Mesendoderm (in vitro differentiated cells): ENCODE measurements around the gene CASQ1.

Source experiments
- DNase-seq: peaks from one replicate; pipeline ENCODE4 v3.0.0; 2013
- H2AK5ac ChIP-seq: 2 replicates; pipeline ENCODE4 v1.6.1; 2013; ENCODE audit warnings: low read length, inconsistent platforms
- H2BK120ac ChIP-seq: 2 replicates; pipeline ENCODE4 v1.6.1; 2013; ENCODE audit warnings: low read depth, mild to moderate bottlenecking, low read length, moderate library complexity, mixed read lengths
- H2BK15ac ChIP-seq: replicated peaks from 2 replicates; pipeline ENCODE4 v1.6.1; 2013; ENCODE audit warnings: low read depth, mild to moderate bottlenecking, moderate library complexity
- H2BK5ac ChIP-seq: 2 replicates; pipeline ENCODE4 v1.6.1; 2013; ENCODE audit warnings: low read length, inconsistent platforms
- H3K18ac ChIP-seq: 2 replicates; pipeline ENCODE4 v1.6.1; 2013; ENCODE audit warnings: mild to moderate bottlenecking, low read length, mixed read lengths
- H3K23ac ChIP-seq: one replicate; pipeline ENCODE4 v1.6.1; 2013; ENCODE audit warnings: low read length
- H3K27ac ChIP-seq: 2 replicates; pipeline ENCODE4 v1.5.1; 2013; ENCODE audit warnings: low read depth, mild to moderate bottlenecking, inconsistent platforms, low read length, moderate library complexity
- H3K27me3 ChIP-seq: 2 replicates; pipeline ENCODE4 v1.6.1; 2013; ENCODE audit warnings: low read length, control low read depth, mild to moderate bottlenecking, inconsistent platforms; ENCODE audit not compliant: insufficient read depth, poor library complexity
- H3K36me3 ChIP-seq: 2 replicates; pipeline ENCODE4 v1.6.1; 2013; ENCODE audit warnings: low read length, inconsistent platforms; ENCODE audit not compliant: control insufficient read depth, insufficient read depth
- H3K4ac ChIP-seq: one replicate; pipeline ENCODE4 v1.6.1; 2013; ENCODE audit warnings: low read depth, mild to moderate bottlenecking, low read length, moderate library complexity
- H3K4me1 ChIP-seq: 2 replicates; pipeline ENCODE4 v1.6.1; 2013; ENCODE audit warnings: low read depth, low read length, inconsistent platforms; ENCODE audit not compliant: control insufficient read depth
- H3K4me2 ChIP-seq: 2 replicates; pipeline ENCODE4 v1.6.1; 2013; ENCODE audit warnings: low read length
- H3K4me3 ChIP-seq: 2 replicates; pipeline ENCODE4 v1.5.1; 2013; ENCODE audit warnings: mild to moderate bottlenecking, low read length
- H3K56ac ChIP-seq: one replicate; pipeline ENCODE4 v1.6.1; 2013; ENCODE audit warnings: low read length
- H3K79me1 ChIP-seq: 2 replicates; pipeline ENCODE4 v1.6.1; 2013; ENCODE audit warnings: low read length, inconsistent platforms
- H3K79me2 ChIP-seq: 2 replicates; pipeline ENCODE4 v1.6.1; 2013; ENCODE audit warnings: mild to moderate bottlenecking, low read length; ENCODE audit not compliant: control insufficient read depth, insufficient read depth
- H3K9ac ChIP-seq: 2 replicates; pipeline ENCODE4 v1.6.1; 2013; ENCODE audit warnings: low read length, inconsistent platforms
- H4K5ac ChIP-seq: one replicate; pipeline ENCODE4 v1.6.1; 2013; ENCODE audit warnings: low read length
- H4K8ac ChIP-seq: one replicate; pipeline ENCODE4 v1.6.1; 2013; ENCODE audit warnings: low read depth, mild to moderate bottlenecking, control low read depth, low read length, moderate library complexity
- WGBS: extraction: QIAGEN DNeasy Blood & Tissue Kit; methylation state at CpG from one replicate; pipeline ENCODE4 v1.1.7; 2013; ENCODE audit warnings: low lambda C conversion rate, missing lambda C conversion rate; ENCODE audit not compliant: insufficient coverage; ENCODE audit errors: extremely low coverage; 5-methylcytosine and 5-hydroxymethylcytosine counted together

The CASQ1 gene

DNA sequence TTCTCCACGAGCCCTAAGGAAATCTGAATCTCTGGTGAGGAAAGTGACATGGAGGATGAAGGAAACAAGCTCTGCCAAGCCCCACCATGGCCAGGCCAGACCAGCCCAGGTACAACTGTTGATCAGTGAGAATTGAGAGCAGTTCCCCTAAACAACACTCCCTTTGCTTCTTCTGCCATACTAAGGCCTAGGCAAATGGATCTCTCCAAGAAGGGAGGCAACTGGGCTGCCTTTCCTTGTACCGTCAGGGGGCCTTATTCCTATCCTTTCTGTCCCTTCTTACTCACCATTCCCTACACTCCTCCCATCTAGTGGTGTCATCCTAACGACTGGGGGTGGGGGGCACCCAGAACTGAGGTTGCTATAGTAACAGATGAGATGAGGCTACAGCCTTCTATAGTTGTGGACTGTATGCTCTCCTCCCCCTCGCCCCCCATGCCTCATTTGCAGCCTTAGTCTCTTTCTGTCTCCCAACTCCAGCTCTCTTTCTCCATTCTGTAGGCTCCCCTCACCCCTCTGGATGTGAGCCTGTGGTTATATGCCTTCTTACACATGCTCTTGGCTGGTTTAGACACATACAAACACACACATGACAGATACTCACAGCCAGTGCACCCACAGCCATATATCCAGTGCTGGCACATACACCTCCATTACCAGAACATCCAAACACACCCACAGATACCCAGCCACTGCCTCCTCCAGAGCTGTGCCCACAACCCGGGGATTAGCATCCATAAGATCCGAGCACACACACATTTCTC lies 18.4 kb downstream of the CASQ1 start:
- no peak overlapping the region for H2BK5ac ChIP-seq
- H3K23ac ChIP-seq, result no peak overlapping the region
- peaks cover 15% of the 10 kb centered on the region for H3K36me3 ChIP-seq
- no peak overlapping the region for H2BK120ac ChIP-seq
- DNase-seq, result no peak
- H3K27ac ChIP-seq, result no peak overlapping the region
- H3K56ac ChIP-seq, result peak overlapping the region; percentile 8
- no peak overlapping the region for H3K18ac ChIP-seq
- no peak overlapping the region for H3K9ac ChIP-seq
- no peak overlapping the region for H3K4ac ChIP-seq
- H3K4me1 ChIP-seq, result peaks cover 25% of the 10 kb centered on the region
- H4K5ac ChIP-seq, result no peak overlapping the region
- no peak overlapping the region for H2BK15ac ChIP-seq
- H3K4me3 ChIP-seq, result no peak overlapping the region
- H3K79me2 ChIP-seq, result peaks cover 53% of the 10 kb centered on the region
- H2AK5ac ChIP-seq, result no peak overlapping the region
- no CpG with 5 or more reads among the region's 6 CpGs for WGBS
- H3K79me1 ChIP-seq, result peaks cover 35% of the 10 kb centered on the region
- no peak overlapping the region for H3K4me2 ChIP-seq
- H4K8ac ChIP-seq, result no peak overlapping the region
- no peaks in the 10 kb centered on the region for H3K27me3 ChIP-seq

DNA sequence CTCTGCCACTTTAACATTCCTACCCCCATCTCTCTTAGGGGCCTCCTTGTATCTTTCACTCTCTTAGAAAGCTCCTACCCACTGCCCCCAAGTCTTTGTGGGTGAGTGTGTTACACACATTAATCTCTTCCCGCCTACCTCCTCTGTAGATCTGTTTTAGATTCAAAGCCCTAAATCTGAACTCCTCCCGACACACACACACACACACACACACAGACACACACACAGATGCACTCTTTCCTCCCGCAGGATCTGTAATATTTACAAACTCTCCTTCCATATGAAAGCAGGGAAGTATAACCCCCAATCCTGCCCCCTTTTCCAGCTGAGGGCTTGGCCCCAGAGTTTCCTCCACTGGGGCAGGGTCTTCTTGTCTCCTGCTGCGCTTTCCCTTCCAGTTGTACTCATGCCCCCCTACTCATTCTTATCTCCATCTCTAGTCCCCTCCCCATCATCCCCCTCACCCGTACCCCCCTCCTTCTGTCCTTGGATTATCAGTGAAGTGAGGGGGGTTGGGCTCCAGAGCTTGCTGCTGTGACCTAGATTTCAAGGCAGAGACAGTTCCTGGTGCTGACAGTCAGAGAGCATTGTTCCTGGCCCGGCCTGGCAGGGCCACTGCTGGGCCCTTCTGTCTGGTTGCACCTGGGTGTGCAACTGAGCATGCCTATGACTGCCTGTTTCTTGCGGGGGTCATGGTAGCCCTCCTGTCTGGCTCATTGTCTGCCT lies 19.1 kb downstream of the CASQ1 start:
- WGBS, result no CpG with 5 or more reads among the region's 7 CpGs
- H3K27ac ChIP-seq, result no peak overlapping the region
- H3K36me3 ChIP-seq, result peaks cover 19% of the 10 kb centered on the region

DNA sequence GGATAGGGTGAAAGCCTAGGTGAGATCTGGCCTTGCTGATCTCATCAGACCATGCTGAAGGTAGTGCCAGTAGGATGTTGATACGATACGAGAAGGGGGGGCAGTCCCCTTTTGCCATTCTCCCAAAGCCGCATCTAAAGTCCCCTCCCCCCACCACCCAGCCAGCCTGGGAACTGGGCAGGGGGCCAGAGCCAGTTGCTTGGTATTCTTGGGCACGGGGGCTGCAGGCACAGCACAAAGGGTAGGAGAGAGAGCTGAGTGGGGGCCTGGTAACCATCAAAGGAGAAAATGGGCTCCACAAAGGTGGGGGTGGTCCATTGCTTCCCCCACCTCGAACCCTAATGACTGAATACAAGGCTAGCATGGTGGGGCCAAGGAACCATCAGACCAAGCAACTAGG lies 20.2 kb downstream of the CASQ1 start:
- Histone ChIP-seq H3K27me3 (no peaks in the 10 kb centered on the region), H3K23ac (no peak overlapping the region), H3K9ac (no peak overlapping the region), H3K27ac (no peak overlapping the region), H3K4ac (no peak overlapping the region), H2BK15ac (no peak overlapping the region), H3K36me3 (peaks cover 24% of the 10 kb centered on the region), H2AK5ac (no peak overlapping the region), H4K5ac (no peak overlapping the region), H3K56ac (no peak overlapping the region), H2BK120ac (no peak overlapping the region), H3K4me2 (no peak overlapping the region), H2BK5ac (no peak overlapping the region), H3K4me1 (peaks cover 21% of the 10 kb centered on the region), H3K18ac (no peak overlapping the region), H4K8ac (no peak overlapping the region), H3K79me1 (peaks cover 33% of the 10 kb centered on the region), H3K4me3 (no peak overlapping the region), H3K79me2 (peaks cover 50% of the 10 kb centered on the region)
- no CpG with 5 or more reads among the region's 5 CpGs for WGBS
- no peak for DNase-seq

More for the DNA sequence above, 19.1 kb downstream of the CASQ1 start:
- no peak overlapping the region for H2AK5ac ChIP-seq
- peak overlapping the region; percentile 12 for H3K9ac ChIP-seq
- no peak overlapping the region for H3K4ac ChIP-seq
- no peak overlapping the region for H3K4me2 ChIP-seq
- no peak overlapping the region for H4K5ac ChIP-seq
- H3K18ac ChIP-seq, result no peak overlapping the region
- H2BK120ac ChIP-seq, result no peak overlapping the region
- no peak overlapping the region for H2BK5ac ChIP-seq
- H3K4me3 ChIP-seq, result no peak overlapping the region
- no peak overlapping the region for H3K23ac ChIP-seq
- no peak overlapping the region for H2BK15ac ChIP-seq
- H3K4me1 ChIP-seq, result peaks cover 25% of the 10 kb centered on the region
- peak overlapping the region; percentile 44 for H3K56ac ChIP-seq
- no peaks in the 10 kb centered on the region for H3K27me3 ChIP-seq
- H4K8ac ChIP-seq, result no peak overlapping the region
- H3K79me1 ChIP-seq, result peaks cover 35% of the 10 kb centered on the region
- peak; percentile 68 for DNase-seq
- H3K79me2 ChIP-seq, result peaks cover 53% of the 10 kb centered on the region

DNA sequence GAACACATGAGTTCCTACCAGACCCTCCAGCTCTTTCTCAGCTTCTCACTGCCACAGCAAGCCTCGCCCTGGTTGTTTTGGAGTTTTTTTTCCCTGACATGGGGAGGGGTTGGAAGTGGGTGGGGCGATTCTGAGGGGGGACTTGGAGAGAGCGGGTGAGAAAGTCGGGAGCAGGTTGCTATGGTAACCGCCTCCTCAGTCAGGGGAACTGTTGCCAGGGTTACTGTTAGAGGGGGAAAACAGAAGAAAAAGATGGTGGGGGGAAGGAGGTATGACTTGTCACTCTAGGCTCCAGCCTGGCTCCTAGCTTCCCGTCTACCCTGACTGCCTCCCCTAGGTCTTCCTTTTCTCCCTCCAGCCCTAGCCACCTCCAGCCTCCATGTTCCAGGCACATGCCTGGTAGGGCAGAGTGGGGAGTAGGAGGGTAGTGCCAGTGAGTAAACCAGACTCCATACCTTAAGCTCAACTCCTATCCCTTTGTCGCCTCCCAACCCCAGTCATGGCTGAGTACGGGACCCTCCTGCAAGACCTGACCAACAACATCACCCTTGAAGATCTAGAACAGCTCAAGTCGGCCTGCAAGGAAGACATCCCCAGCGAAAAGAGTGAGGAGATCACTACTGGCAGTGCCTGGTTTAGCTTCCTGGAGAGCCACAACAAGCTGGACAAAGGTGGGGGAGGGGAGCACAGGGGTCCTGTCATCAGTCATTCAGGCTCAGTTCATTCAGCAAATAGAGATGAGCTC lies 20.8 kb downstream of the CASQ1 start:
- peaks cover 29% of the 10 kb centered on the region for H3K79me1 ChIP-seq
- H3K23ac ChIP-seq, result no peak overlapping the region
- peaks cover 21% of the 10 kb centered on the region for H3K4me1 ChIP-seq
- H3K36me3 ChIP-seq, result peaks cover 27% of the 10 kb centered on the region
- H3K4me2 ChIP-seq, result no peak overlapping the region
- H3K56ac ChIP-seq, result no peak overlapping the region
- H2BK120ac ChIP-seq, result no peak overlapping the region
- no peak overlapping the region for H3K4me3 ChIP-seq
- H2AK5ac ChIP-seq, result no peak overlapping the region
- no CpG with 5 or more reads among the region's 10 CpGs for WGBS
- H3K18ac ChIP-seq, result no peak overlapping the region
- H3K27me3 ChIP-seq, result no peaks in the 10 kb centered on the region
- H2BK5ac ChIP-seq, result no peak overlapping the region
- no peak overlapping the region for H2BK15ac ChIP-seq
- H4K8ac ChIP-seq, result no peak overlapping the region
- no peak overlapping the region for H3K9ac ChIP-seq
- DNase-seq, result peak; percentile 77
- no peak overlapping the region for H3K27ac ChIP-seq
- peaks cover 43% of the 10 kb centered on the region for H3K79me2 ChIP-seq
- no peak overlapping the region for H4K5ac ChIP-seq
- H3K4ac ChIP-seq, result no peak overlapping the region

DNA sequence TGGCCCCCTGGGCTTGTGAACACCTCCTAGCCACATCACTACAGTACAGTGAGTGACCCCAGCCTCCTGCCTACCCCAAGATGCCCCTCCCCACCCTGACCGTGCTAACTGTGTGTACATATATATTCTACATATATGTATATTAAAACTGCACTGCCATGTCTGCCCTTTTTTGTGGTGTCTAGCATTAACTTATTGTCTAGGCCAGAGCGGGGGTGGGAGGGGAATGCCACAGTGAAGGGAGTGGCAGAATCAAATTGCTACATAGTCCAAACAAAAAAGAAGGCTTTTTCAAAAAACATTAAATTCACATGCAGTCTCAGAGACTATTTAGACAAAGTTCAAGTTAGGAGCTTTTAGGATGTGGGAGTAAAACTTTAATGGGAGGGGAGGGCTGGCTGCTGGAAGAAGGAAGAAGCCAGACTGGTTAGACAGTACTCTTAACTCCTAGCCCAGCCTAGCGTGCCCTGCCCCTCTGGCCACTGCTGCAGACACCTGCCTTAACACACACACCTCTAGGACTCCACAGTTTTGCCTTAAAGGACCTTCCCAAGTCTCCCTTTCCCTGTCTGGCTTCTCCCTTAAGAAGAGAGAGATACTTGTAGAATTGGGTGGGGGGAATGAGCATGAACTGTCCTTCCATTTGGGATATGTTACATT lies 24.2 kb downstream of the CASQ1 start:
- H3K56ac ChIP-seq, result no peak overlapping the region

More for the DNA sequence above, 24.2 kb downstream of the CASQ1 start:
- Histone ChIP-seq H4K8ac (no peak overlapping the region), H3K9ac (no peak overlapping the region), H3K27me3 (no peaks in the 10 kb centered on the region), H2BK120ac (no peak overlapping the region), H4K5ac (no peak overlapping the region), H2BK15ac (no peak overlapping the region), H3K4me2 (no peak overlapping the region), H3K79me2 (peaks cover 14% of the 10 kb centered on the region), H3K79me1 (peaks cover 17% of the 10 kb centered on the region), H3K27ac (no peak overlapping the region), H3K36me3 (peaks cover 37% of the 10 kb centered on the region), H3K18ac (no peak overlapping the region), H3K4me3 (no peak overlapping the region), H2AK5ac (no peak overlapping the region), H3K4me1 (peaks cover 10% of the 10 kb centered on the region), H3K23ac (no peak overlapping the region), H3K4ac (no peak overlapping the region), H2BK5ac (no peak overlapping the region)
- no peak for DNase-seq
- WGBS, result no CpG with 5 or more reads among the region's 3 CpGs
